NCI-H226 (cell line): ENCODE measurements around the gene ABHD2.
"Not testable (repeated sequence)": the region's sequence is repeated elsewhere in the genome, so short reads cannot be mapped to it uniquely, and the experiment has no call there.

Source experiments
- DNase-seq: peaks from one replicate; pipeline ENCODE4 v3.0.0-alpha.2; 2015

ABHD2 gene

GRCh38 chr15:89243046-89243690, 154.9 kb downstream of the ABHD2 start:
- no peak for DNase-seq

DNA sequence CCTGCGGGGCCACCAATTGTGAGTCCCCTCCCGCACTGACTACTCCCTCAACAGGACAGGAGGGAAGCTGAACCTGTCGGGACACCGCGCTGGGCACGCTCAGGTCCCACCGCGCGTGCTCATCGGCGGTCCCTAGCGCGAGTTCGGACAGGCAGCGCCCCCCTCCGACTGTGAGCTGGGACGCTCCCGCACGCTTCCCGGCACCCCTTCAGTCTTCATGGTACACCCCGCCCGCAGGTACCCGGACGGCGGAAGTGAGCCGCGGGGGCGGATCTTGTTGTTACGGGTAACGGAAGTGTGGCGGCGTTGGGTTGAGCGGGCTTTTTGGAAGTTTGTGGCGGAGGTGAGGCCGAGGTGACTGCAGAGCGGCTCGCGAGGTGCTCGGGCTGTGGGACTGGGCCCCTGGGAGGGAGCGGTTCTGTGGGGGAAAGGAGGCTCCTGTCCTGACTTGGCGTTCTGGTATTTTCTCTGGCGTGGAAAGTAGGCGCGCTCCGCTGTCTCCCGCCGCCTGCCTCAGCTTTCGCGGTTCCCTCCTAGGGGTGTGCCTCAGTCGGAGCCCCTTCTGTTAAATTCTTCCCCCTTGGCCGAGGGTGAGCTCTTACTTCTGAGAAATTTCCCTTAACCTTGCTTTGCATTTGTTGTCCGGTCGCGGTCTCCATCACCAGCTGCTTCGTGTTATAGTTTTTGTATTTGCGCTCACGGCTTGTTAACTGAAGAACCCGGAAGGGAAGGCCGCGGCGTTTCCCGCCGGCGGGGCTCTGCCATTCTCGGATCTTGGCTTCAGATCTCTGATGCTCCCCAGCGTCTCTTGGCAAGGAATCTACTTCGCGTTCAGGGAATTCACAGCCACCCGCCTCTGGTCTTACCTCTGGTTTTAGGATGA, 155.7 kb downstream of the ABHD2 start, which contains the start of gene FANCI:
TSS of gene FANCI (plus strand) at position 289 of the 883 bp plus-strand sequence. CDS start 3,669 bp downstream, outside the sequence.
- DNase-seq: peak; percentile 98

GRCh38 chr15:89244574-89244903, 156.3 kb downstream of the ABHD2 start:
- DNase-seq: no peak

GRCh38 chr15:89247446-89247845, 159.2 kb downstream of the ABHD2 start:
- DNase-seq: no peak

DNA sequence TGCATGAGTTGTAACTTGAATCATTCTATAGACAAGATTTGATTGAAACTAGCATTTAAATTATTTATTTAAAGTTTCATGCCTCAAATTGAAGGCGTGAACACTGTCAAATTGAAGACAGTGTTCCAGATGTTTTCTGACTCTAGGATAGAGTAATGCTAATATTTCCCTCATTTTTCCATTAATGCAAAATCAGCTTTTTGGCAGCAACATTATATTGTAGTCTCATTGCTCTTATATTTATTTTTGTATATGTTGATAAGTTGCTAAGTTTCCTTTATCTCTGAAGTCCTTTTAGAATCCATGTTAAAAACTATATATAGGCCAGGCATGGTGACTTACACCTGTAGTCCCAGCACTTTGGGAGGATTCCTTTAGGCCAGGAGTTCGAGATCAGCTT, 160.3 kb downstream of the ABHD2 start:
- DNase-seq: no peak

GRCh38 chr15:89250142-89250541, 161.9 kb downstream of the ABHD2 start:
- not testable (repeated sequence) for DNase-seq
